ENCODE results near the gene DCN.

Gene DCN

DNA sequence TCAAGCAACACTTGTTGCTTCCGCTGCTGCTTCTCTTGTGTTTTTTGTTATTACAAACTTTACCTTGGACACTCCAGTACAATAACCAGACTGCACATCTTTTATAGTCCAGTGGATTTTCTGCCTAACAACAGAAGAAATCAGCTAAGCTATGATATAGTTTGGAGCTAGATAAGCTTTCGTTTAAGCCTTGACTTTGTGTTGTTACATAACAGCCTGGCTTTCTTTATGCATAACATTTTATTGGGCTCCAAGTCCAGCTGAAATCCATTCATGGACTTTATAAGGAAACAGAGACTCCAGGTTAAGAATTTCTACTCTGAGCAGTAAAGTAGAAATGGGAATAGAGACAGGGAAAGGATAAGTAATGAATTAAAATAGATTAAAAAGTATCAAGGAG, 3.5 kb upstream of the DCN start:
- no peak for DNase-seq (ENCODE audit: low spot score)

GRCh38 chr12:91185421-91185820, 2.8 kb upstream of the DCN start:
- no peak for DNase-seq (ENCODE audit: low spot score)

GRCh38 chr12:91183551-91183950, 934 bp upstream of the DCN start:
- DNase-seq (ENCODE audit: low spot score): no peak

GRCh38 chr12:91180582-91181395, 1.8 kb downstream of the DCN start:
- no peak for DNase-seq (ENCODE audit: low spot score)

GRCh38 chr12:91179966-91180561, 2.6 kb downstream of the DCN start:
- DNase-seq (ENCODE audit: low spot score): no peak

GRCh38 chr12:91179315-91179714, 3.3 kb downstream of the DCN start:
- DNase-seq (ENCODE audit: low spot score): no peak

- DNase-seq (ENCODE audit: low spot score): no peak
These were observed 3.8 kb downstream of the DCN start for GRCh38 chr12:91178781-91179180.

- no peak for DNase-seq (ENCODE audit: low spot score)
These were observed 4.5 kb downstream of the DCN start for GRCh38 chr12:91178139-91178561.

GRCh38 chr12:91177381-91177780, 5.2 kb downstream of the DCN start:
- DNase-seq (ENCODE audit: low spot score): no peak

GRCh38 chr12:91176915-91177314, 5.7 kb downstream of the DCN start:
- DNase-seq (ENCODE audit: low spot score): no peak

GRCh38 chr12:91176358-91176757, 6.3 kb downstream of the DCN start:
- no peak for DNase-seq (ENCODE audit: low spot score)

DNA sequence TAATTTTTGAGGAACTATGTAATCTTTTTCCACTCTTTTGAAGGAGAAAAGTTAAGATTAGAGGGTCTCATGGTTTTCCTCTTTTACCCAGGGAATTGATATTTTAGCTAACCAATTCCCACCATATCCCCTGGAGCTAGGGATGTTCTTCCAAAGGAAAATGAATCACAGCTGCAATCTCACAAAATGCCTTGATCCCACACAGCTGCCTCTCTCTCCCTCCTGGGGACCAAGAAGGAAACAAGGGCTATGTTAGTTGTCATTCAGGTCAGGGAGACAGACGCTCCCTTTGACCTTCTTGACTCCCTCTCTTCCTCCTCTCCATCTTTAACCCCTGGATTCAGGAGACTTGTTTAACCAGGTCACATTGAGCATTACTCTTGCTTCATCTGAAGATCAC, 9.5 kb downstream of the DCN start:
- no peak for DNase-seq (ENCODE audit: low spot score)

DNA sequence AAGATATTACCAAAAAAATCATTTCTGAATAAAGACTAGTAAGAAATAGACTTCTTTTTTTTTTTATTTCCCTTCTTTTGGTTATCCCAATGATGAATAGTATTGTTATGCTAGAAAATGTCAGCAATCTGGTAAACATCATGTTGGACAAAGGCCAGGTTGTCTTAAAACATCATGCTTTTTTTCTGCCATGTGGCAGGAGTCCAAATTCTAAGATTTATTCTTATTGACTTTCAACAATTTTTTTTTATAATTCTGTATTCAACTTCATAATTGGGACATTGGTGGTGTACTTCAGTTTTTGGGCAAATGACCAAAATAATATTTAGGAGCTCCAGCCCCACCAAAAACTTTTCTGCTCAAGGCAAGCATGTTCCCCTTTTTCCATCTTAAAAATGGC, 10.5 kb downstream of the DCN start:
- no peak for DNase-seq (ENCODE audit: low spot score)

GRCh38 chr12:91171476-91171875, 11.1 kb downstream of the DCN start:
- DNase-seq (ENCODE audit: low spot score): no peak

- no peak for DNase-seq (ENCODE audit: low spot score)
These were observed 19.5 kb downstream of the DCN start for GRCh38 chr12:91163116-91163515.

GRCh38 chr12:91161009-91161408, 21.6 kb downstream of the DCN start:
- no peak for DNase-seq (ENCODE audit: low spot score)

- DNase-seq (ENCODE audit: low spot score): no peak
These were observed 26.6 kb downstream of the DCN start for GRCh38 chr12:91155990-91156389.

GRCh38 chr12:91154131-91154530, 28.5 kb downstream of the DCN start:
- DNase-seq (ENCODE audit: low spot score): no peak

DNA sequence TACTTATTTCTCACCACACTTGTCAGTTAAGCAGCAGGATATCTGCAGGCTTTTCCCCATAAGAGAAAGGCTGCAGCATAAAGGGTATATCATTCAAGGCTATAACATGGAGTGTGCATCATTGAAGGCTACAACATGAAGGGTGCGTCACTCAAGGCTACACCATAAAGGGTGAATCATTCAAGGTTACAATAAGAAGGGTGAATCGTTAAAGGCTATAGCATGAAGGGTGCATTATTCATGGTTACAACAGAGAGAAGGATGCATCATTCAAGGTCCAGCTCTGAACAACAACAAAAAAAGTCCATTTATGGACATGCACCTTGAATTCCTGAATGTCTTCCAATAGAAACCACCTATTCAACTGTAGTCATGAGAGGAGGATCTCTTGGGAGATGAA, 38.6 kb downstream of the DCN start:
- DNase-seq (ENCODE audit: low spot score): no peak

- DNase-seq (ENCODE audit: low spot score): no peak
These were observed 39.4 kb downstream of the DCN start for GRCh38 chr12:91143206-91143605.

DNA sequence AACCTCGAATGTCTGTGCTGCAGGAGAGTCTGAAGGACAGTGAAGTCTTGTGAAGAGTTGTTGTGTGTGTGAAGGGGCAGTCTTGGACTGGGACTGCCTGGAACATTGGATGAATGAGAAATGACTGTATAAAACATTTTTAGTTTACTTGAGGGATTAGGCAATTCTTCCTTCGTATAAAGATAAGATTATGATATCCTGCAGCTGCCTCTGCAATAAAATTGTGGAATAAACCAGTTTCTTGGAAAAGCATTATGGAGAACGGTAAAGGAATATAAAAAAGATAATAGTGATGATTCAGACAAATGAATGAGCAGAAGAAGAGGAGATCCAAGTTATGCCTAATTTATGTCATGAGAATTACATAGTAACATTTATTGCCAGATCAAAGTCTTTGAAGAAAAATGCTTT, 40.4 kb downstream of the DCN start:
- DNase-seq (ENCODE audit: low spot score): peak; percentile 9

GRCh38 chr12:91140026-91140931, 42.3 kb downstream of the DCN start:
- DNase-seq (ENCODE audit: low spot score): peak; percentile 20

DNA sequence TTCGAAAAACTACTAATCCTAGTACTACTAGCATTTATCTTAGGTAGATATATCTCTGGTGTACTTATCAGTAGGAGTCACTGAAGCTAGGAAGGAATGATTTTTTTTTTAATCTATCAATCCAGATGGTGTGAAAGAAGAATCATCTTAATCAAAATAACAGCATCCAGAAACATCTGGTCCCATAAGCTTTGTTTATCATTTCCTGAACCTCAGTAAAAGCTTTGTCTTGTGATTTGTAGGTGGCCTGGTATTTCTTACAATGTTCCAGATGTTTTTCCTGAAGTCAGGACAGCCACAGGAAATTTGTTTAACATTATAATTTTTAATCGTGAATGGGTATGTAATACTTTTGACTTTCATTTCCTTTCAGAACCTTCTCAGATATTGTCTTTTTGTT, 43.3 kb downstream of the DCN start:
- no peak for DNase-seq (ENCODE audit: low spot score)
